DND-41 (cell line): ENCODE results near the gene CHN1.

Source experiments
- CTCF ChIP-seq: IDR thresholded peaks from 2 replicates; pipeline ENCODE4 v1.5.1; 2012; ENCODE audit warnings: borderline replicate concordance, low read length, moderate library complexity, mild to moderate bottlenecking; ENCODE audit not compliant: poor library complexity, severe bottlenecking; ENCODE audit errors: extremely low read depth
- EZH2 ChIP-seq: IDR thresholded peaks from 3 replicates; pipeline ENCODE4 v1.6.1; 2012; ENCODE audit warnings: borderline replicate concordance, low read depth, mild to moderate bottlenecking, moderate library complexity, low read length, inconsistent platforms; ENCODE audit not compliant: severe bottlenecking

GRCh38 chr2:175039031-175039430 is 33.9 kb upstream of the CHN1 start:
- TF ChIP-seq CTCF: no peak
- no peak for TF ChIP-seq EZH2
